GM21381 (cell line): ENCODE measurements around the gene WNT5B.
"Not testable (repeated sequence)": the region's sequence is repeated elsewhere in the genome, so short reads cannot be mapped to it uniquely, and the experiment has no call there.

ENCODE experiments used
- ATAC-seq: cut with Tn5 transposase; IDR thresholded peaks from one replicate; pipeline ENCODE4 v1.9.1; 2021; ENCODE audit warnings: mild to moderate bottlenecking, moderate library complexity; ENCODE audit not compliant: unreplicated experiment

WNT5B gene

GRCh38 chr12:1680804-1681492 lies 51.9 kb downstream of the WNT5B start:
- ATAC-seq, result no peak

- ATAC-seq, result no peak
These were observed 52.4 kb downstream of the WNT5B start for GRCh38 chr12:1681493-1681807.

- ATAC-seq, result no peak
These were observed 59.2 kb downstream of the WNT5B start for GRCh38 chr12:1688086-1688710.

- peak; percentile 95 for ATAC-seq
These were observed 61.6 kb downstream of the WNT5B start, which contains the start of gene ADIPOR2 for GRCh38 chr12:1690578-1691122. Gene ADIPOR2 (plus strand): TSS chr12:1691070. CDS start chr12:1754344, 63,274 bp downstream.

- peak; percentile 36 for ATAC-seq
These were observed 62.3 kb downstream of the WNT5B start for GRCh38 chr12:1691123-1692007.

- no peak for ATAC-seq
These were observed 63.2 kb downstream of the WNT5B start for GRCh38 chr12:1692226-1692625.

GRCh38 chr12:1692895-1693610 lies 64.0 kb downstream of the WNT5B start:
- no peak for ATAC-seq

GRCh38 chr12:1695097-1695496 lies 66.1 kb downstream of the WNT5B start:
- ATAC-seq, result not testable (repeated sequence)

GRCh38 chr12:1695886-1696670 lies 67.0 kb downstream of the WNT5B start:
- no peak for ATAC-seq

- ATAC-seq, result no peak
These were observed 67.8 kb downstream of the WNT5B start for GRCh38 chr12:1696800-1697199.
